ENCODE results near the gene PSMB10.

The PSMB10 gene

DNA sequence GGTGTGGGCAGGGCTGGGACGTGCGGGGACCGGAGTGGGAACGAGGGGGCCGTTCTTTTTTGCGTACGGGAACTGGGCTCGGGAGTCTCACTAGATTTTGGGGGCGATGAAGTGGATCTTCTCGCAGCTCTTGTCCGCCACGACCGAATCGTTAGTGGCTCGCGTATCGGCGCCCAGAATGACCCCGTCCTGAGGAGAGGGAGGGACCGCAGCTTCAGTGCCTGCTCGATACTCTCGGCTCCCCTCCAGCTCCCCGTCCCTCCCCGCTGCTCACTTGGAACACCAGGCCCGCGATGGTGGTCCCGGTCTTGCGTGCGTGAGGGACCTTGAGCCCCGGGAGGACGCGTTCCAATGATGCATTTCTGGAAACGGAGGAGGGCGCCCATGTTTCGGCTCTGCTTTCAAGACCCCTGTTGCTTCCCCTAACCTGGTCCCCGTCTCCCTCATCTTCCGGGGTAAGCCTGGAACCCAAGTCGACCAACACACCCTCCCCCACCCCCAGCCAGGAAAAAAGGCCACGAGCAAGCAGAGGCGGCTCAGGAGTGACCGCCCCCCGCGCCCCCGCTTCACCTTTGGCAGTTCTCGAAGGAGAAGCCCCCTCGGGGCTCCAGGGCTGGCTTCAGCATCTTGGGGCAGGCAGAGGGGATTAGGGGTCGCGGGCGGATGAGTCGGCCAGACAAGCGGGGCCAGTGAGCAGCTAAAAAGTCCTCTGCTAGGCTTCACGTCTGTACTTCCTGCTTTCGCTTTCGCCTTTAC is at the start of gene PSMB10:
Gene PSMB10, minus strand, starts transcription at position 727 of the 756 bp plus-strand sequence. Its CDS starts 101 bp downstream, at position 626.
- DNase-seq (ENCODE audit: low read depth): no peak
- H3K4me3 ChIP-seq (ENCODE audit: low read depth, low read length): peak within 1 kb of the TSS; percentile 99
- TF ChIP-seq, protein P1, sequence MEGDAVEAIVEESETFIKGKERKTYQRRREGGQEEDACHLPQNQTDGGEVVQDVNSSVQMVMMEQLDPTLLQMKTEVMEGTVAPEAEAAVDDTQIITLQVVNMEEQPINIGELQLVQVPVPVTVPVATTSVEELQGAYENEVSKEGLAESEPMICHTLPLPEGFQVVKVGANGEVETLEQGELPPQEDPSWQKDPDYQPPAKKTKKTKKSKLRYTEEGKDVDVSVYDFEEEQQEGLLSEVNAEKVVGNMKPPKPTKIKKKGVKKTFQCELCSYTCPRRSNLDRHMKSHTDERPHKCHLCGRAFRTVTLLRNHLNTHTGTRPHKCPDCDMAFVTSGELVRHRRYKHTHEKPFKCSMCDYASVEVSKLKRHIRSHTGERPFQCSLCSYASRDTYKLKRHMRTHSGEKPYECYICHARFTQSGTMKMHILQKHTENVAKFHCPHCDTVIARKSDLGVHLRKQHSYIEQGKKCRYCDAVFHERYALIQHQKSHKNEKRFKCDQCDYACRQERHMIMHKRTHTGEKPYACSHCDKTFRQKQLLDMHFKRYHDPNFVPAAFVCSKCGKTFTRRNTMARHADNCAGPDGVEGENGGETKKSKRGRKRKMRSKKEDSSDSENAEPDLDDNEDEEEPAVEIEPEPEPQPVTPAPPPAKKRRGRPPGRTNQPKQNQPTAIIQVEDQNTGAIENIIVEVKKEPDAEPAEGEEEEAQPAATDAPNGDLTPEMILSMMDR (IDR thresholded peaks at IDR 0.05; ENCODE audit: control insufficient read depth, extremely low read depth, insufficient read depth): no peak

DNA sequence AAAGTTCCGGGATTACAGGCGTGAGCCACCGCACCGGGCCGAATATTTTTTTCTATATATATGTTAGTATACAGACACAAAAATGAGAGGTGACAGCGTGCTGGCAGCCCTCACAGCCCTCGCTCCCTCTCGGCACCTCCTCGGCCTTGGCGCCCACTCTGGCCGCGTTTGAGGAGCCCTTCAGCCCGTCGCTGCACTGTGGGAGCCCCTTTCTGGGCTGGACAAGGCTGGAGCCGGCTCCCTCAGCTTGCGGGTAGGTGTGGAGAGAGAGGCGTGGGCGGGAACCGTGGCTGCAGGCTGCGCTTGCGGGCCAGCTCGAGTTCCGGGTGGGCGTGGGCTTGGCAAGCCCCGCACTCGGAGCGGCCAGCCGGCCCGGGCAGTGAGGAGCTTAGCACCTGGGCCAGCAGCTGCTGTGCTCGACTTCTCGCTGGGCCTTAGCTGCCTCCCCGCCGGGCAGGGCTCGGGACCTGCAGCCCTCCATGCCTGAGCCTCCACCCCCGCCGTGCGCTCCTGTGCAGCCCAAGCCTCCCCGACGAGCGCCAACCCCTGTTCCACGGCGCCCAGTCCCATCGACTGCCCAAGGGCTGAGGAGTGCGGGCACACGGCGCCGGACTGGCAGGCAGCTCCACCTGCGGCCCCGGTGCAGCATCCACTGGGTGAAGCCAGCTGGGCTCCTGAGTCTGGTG is 45.5 kb upstream of the PSMB10 start:
- no peak for DNase-seq (ENCODE audit: low read depth)
- H3K4me3 ChIP-seq (ENCODE audit: low read depth, low read length): no peak overlapping the region
- TF ChIP-seq, protein P1 (IDR thresholded peaks at IDR 0.05; ENCODE audit: control insufficient read depth, extremely low read depth, insufficient read depth): no peak

DNA sequence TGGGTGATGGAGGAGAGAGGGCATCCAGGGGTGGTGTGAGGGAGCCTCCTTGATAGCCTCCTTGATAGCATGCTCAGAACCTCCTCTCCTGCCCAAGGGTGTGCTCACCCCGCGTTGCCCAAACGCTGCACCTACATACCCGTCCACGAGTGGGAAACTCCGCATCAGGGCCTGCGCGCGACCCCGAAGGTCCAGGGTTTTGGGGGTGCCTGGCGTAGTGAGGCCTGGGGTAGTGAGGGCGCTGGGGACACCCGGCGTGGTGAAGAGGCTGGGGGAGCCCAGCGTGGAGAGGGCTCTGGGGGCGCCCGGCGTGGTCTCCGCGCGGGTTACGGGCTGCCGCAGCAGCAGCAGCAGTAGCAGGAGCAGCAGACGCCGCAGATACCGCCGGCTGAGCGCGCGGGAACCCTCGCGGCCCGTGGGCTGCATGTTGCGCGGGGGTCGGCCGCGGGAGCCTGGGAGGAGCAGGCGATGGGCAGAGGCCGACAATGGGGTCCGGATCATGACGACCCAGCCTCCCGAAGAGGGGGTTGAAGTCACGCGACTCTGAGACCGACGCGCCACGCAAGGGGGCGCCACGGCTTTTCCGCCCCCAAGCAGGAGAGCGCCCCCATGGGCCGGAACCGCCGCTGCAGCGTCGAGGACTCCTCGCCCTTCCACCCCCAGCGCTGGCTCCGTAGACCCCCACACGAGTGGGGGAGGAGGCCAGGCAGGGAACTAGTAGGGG is 43.5 kb upstream of the PSMB10 start, which contains the start of gene DPEP3:
Gene DPEP3, minus strand, starts transcription at position 545 of the 724 bp plus-strand sequence. Its CDS starts 119 bp downstream, at position 426.
- DNase-seq (ENCODE audit: low read depth): no peak
- no peak within 1 kb of the TSS for H3K4me3 ChIP-seq (ENCODE audit: low read depth, low read length)
- TF ChIP-seq, protein P1 (IDR thresholded peaks at IDR 0.05; ENCODE audit: control insufficient read depth, extremely low read depth, insufficient read depth): no peak

DNA sequence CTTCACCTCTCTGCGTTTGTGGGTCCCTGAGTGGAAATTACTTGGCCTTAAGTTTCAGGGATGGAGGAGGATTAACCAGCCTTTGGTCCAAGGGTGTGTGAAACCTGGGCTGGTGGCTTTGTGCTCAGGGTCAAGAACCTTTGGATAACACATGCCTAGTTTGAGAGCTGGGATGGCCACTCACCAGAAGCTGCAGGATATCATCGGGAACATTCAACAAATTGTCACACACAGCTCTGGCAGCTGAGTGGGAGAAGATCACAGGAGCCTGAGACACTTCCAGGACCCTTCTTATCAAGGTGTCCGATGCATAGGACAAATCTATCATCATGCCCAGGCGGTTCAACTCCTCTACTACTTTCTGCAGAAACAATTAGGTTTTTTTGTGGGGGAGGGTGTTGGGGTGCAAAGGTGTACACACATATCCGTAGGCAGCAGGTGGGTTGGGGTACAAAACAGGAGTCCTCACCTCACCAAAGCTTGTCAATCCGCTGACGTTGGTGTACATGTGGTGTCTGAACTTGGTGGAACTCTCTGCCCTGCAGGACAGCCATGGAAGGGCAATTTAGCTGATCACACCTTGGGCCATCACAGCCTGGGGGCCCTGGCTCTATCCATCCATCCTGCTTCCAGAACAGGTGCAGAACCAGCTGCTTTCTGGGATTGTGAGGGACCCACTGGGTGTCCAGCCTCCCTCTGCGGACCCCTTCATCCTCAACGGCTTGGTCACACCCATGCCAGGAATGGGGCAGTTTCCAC is 41.0 kb upstream of the PSMB10 start:
- H3K4me3 ChIP-seq (ENCODE audit: low read depth, low read length): no peak overlapping the region
- DNase-seq (ENCODE audit: low read depth): no peak
- TF ChIP-seq, protein P1 (IDR thresholded peaks at IDR 0.05; ENCODE audit: control insufficient read depth, extremely low read depth, insufficient read depth): no peak

DNA sequence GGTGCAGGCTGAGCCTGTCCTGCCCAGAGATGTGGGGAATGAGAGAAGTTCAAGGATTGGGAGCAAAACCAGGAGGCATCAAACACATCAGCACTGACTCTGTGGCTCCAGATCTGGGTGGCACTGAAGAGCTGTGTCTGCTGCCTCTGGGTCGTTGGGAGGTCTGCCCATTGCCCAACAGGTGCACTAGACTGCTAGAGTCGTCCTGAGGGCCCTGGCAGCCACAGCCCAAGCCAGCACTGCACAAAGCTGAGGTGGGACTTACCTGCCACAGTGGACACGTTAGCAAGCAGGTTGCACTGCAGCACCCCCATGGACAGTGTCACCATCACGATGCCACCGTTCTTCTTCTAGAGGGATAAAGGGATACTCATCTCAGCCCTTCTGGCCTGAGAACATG is 40.4 kb upstream of the PSMB10 start:
- DNase-seq (ENCODE audit: low read depth): no peak
- TF ChIP-seq, protein P1 (IDR thresholded peaks at IDR 0.05; ENCODE audit: control insufficient read depth, extremely low read depth, insufficient read depth): no peak
- no peak overlapping the region for H3K4me3 ChIP-seq (ENCODE audit: low read depth, low read length)

DNA sequence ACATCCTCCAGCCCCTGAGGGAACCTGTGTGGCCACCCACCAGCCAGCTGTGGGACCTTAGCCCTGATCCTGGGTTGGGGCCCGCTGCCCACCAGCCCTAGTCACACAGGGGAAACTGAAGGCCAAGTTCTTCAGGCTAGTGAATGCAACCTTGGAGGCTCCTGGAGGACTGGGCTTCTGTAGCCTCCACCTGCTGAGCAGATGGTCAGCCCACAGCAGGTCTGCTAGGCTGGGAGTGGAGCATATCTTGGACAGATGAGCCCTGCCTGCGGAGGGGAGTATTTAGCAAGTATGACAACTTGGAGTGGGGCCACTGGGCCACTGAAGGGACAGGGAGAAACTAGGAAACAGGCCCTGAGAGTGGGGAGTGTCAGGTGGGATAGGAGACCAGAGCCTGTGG is 39.6 kb upstream of the PSMB10 start:
- no peak for DNase-seq (ENCODE audit: low read depth)
- TF ChIP-seq, protein P1 (IDR thresholded peaks at IDR 0.05; ENCODE audit: control insufficient read depth, extremely low read depth, insufficient read depth): no peak
- no peak overlapping the region for H3K4me3 ChIP-seq (ENCODE audit: low read depth, low read length)
